Activated gamma-delta T cell treated with anti-CD3 and anti-CD28 coated beads, Interleukin-2, amount 50 U/mL, for 16 hours (primary cell): ENCODE results near the gene NFYA.

Experiments used
- DNase-seq: peaks from one replicate; pipeline ENCODE4 v3.0.0-alpha.2; 2020; ENCODE audit warnings: low read depth

NFYA gene

DNA sequence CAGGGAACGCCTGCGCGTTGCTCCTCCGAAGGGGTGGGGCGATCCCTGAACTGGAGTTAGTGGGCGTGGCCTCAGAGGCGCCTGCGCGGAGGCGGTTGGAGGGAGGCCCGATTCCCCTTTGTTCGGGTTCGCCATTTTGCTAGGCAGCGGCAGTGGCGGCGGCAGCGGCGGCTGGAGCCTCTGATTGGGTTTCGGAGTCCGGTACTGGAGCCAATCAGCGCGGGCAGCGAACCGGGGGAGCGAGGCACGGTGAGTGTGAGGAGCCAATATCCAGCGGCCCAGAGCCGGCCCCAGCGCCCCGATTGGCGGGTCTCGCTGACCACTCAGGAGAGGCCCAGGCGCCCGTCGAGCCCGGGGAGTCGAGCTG, at the start of gene NFYA:
NFYA (plus strand) TSS at position 139 of the 367 bp plus-strand sequence. CDS start 6,116 bp downstream, outside the sequence.
- DNase-seq: peak; percentile 100

DNA sequence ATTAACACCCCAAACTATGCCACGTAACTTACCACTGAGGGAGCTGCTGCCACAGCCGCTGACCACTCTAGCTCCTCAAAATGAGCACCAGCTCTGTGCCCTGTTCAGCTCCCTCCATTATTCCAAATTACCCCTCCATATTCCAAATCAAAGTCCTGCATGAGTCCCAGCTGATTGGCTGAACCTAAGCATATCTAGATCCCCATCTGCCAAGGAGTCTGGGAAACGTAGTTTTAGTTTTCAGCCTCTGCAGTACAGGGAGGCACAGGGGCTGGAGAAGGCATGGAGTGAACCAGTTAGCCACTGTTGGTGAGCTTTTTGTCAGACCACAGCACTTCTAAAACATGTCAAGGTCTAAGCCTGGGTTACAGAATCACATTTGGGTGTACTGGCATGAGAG, 49.7 kb upstream of the NFYA start:
- no peak for DNase-seq

DNA sequence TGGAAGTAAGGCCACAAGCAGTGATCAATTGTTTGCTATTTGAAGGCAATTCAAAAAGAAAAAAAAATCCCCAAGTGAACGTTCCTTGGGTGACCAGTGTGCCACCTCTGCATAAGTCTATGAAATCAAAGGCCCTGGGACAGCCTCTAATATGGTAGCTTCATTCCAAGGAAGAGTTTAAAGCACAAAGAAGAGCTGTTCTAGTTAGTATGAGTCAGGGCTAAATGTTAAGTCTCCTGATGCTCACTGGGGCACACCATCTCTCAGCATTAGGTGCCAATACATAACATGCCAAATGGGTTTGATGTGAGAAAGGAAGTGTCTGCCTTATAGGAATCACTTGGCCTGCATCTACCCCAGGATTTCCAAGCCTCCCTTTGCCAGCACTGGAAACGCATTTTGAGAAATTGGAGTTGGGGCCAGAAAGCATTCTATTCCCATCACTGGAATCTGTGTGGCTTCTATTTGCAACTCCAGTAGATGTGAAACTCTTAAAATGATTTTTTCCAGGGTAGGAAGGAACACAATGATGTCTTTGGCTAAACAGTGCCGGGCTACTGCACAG, 46.7 kb upstream of the NFYA start:
- no peak for DNase-seq

DNA sequence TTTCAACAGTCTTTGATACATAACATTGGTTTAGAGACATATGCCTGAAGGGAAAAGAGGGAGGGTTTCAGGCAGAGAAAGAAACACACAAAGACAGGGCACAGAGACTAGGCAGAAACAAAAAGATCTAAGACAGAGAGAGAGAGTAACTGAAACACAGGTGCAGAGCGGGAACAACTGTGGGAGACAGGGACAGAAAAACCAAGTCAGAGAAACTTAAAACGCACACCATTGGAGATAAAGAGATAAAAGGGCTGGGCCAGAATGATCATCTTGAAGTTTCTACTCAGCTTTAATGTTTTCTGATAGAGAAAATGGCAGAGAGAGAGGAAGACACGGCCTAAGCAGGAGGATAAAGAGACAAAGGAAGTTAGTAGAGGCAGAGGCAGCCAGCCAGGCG, 45.5 kb upstream of the NFYA start:
- no peak for DNase-seq

DNA sequence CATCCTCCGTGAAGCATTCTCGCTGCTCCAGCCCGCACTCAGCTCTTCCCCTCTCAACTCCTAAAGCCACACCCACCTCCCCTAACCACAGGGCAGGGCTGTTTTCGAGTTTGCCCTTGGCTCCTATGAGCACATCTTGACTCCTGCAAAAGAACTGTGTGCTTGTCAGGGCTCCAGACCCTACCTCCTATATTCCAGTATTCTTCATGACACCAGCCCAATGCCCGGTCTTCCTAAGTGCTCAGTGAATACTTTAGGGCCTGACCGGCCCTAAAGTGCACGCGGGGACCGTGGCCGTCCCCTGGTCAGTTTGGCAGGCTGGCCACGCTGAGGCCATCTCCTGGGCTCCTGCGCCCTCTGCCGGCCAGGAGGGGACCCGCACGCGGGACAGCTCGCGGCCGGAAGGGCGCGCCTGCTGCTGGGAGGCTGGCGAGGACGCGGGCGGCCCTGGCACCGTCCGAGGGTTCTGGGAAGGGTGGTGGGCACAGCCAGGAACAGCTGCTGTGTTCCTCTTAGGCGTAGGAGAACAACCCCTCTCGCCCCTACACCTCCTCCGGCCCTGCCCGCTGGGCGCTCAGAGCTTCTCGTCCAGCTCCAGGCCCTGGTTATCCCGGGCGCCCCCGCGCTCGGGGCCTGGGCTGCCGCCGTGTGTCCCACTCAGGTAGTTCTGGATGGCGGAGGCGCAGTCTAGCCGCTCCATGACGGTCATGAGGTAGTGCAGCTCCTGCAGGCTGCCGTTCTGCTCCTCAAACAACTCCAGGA, 44.8 kb upstream of the NFYA start:
- peak; percentile 61 for DNase-seq

DNA sequence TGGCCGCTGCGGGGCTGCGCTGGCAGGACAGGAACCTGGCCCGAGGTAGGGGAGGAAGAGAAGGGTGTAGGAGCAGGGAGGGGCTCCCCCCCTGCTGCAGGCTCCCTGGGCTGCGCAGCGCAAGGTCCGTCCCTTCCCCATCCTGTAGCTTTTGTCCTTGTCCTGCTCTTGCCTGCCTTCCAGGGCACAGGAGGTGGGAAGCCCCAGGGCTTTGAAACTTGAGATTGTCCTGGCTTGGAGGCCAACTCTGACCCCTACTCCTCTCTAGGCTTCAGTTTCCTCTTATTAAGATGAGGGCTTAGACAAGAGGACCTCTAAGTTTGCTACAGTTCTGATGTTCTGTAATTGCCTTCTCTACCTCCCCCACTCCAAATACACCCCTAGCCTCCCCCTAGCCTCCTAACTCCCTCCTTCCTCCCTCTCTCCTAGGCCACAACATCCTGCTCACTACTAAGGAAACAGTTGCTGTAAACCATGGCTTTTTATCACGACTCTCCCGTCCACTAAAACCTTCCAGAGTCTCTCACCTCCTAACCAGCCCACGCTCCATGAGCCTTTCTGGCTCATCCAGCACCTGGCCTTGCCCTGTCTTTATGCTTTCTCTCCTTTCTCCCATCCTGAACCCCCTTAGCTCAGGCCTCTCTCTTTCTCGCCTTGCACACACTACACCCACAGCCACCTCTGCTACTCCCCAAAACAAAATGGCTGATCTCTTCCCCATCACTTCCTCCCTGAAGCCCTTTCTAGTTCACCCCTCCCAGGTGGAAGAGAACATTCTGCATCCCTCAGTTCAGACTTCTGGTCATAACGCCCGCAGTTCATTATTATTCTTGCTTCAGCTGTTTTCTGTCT, 44.0 kb upstream of the NFYA start:
- DNase-seq: peak; percentile 1

DNA sequence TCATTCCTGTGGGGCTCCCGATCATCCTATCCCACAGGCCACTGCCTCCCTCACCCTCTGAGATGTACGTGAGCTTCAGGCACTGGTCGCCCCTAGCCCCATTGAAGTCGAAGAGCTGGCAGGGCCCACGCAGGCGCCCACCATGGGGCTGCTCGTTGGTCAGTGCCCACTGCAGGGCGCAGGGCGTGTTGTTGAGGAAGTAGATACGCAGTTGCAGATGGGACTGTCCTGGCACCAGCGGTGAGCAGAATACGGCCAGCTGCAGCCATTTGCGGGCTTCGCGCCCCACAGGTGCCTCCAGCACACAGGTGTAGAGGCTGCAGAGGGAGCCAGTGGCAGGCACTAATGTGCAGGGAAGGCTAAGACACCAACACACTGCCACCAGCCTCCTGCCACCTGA, 39.9 kb upstream of the NFYA start:
- no peak for DNase-seq

DNA sequence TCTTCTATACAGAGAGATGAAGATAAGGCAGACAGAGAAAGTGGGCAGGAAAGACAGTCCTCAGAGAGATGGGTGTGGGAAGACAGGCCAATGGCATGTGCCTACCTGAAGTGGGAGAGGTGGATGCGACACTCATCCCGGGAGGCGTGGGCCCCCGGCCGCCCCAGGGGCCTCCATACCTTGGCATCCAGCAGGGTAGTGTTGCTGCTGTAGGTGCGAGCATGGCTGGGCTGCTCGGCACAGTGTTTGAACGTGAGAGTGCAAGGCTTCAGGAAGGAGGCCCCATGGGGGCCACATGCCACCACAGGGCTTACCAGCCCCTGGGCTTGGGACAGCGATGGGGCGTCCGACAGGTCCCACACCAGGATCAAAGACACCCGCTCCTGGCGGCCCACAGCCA, 39.0 kb upstream of the NFYA start:
- no peak for DNase-seq

DNA sequence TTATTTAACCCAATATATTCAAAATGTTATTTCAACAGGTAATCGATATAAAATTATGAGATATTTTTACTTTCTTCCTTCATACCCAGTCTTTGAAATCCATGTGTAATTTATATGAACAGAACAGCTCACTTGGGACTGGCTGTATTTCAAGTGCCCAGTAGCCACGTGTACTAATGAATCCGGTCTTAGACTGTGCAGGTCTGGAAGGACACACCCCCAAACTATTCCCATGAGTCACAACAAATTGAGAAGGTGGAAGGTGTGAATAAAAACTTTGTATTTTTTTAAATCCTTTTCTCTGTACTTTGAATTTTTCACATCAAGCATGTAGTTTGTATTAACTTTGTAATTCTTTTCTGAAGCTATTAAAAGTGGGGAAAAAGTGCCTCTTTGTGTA, 36.6 kb upstream of the NFYA start:
- DNase-seq: no peak

DNA sequence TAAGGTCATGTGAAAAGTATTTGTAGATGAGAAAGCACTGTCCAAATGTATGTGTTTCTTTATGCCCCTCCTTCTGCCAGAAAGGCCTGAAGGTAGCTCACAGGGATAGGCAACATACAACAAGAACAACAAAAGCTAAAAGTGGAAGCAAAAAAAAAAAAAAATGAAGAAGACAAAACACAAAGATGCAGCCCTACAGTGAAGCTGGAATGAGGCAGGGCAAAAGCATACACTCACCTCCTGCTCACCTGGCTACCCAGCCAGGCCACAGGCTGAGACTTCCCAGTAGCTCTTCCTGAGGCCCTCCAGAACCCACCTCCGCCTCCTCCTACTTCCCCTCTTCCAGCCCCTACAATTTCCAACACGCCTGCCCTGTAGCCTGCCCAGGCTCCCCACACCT, 36.2 kb upstream of the NFYA start:
- no peak for DNase-seq

DNA sequence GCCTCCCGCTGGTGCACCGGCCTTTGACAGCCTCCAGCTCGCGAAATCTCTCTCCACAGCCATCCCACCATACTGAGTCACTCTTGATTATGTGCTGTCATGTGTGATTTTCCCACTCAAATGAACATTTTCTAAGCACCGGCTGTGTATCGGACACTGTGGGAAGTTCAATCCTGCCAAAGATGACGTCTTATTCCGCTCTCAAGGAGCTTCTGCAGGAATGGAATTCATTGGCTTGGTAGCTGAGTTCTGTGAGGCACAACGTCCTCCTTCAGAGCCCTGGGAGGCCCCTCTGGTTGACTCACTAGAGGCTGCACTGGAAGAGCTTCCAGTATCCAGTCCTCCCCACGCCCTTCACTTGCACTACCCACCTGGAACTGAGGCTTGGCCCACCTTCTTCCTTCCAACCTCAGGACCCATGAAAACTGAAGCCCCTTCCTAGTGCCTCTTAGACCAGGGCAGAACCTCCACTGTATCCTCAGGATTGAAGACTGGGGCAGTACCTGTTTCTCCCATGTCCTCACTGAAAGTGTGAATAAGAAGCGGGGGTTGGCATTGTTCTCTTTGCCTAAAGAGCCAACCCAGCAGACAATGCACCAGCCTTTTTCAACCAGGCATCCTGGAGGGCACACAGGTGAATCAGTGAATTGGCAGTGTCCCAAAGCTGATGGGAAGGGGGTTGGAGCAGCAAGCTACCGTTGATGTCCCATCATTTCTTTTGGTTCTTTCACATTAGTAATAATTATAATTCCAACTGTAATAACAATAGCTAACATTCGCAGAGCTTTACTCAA, 35.5 kb upstream of the NFYA start:
- DNase-seq: no peak

DNA sequence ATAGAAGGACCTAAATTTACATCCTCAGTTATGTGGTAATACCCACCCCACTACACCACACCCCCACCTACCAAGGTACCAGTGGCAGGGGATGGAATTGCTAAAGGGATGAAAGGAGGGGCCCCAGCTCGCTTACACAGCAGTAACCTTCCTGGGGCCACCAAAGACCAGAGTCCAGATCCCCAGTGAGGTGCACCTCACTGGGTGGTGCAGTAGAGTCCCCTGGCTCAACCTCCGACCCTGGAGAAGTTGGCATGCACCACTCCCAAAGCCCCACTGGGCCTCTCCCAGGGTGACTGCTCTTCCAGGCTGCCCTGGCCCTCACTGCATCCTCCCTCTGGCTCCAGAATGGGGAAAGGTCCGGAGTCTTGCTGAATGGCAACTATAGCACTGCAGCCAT, 34.6 kb upstream of the NFYA start:
- no peak for DNase-seq

DNA sequence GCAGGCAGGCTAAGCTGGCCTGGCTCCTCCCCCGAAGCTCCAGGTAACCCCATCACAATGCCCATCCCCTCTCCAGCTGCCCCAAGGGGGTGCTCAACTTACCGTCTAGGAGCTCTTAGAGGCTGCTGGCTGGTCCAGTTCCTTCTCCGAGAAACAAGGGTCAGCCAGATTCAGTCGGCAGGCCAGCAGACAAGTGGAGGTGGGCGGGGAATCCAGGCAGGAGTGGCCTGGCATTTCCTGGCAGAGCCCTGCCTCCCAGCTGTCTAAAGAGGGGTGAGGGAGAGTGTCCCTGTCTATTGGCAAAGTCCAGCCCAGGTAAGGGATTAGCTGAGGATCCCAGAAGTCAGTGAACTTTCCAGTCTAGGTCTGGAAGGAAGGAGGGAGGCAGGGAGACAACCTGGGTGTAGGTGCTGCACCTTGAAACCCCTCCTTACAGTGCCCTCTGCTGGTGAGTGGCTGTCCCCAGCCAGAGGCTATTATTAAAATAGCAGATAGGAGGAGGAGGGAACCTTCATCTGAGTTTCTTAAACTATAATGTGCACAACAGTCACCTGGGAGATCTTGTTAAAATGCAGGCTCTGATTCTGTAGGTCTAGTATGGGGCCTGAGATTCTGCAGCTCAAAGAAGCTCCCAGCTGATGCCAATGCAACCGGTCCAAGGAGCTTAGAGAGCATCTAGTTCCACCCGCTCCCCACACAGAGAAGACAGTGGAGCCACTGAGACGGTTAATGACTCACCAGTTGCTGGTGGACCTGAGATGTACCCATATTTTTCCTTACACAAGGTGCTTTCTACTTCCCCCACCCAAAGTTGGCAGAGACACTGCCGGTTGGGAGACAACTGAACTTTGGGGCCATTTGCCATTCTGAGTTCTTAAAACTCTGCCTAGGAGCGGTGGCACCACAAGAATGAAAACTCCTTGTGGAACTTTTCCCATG, 33.4 kb upstream of the NFYA start, which contains the start of gene UNC5CL:
UNC5CL (minus strand) TSS at position 162 of the 939 bp plus-strand sequence. CDS start 4,147 bp downstream, outside the sequence.
- DNase-seq: peak; percentile 25

DNA sequence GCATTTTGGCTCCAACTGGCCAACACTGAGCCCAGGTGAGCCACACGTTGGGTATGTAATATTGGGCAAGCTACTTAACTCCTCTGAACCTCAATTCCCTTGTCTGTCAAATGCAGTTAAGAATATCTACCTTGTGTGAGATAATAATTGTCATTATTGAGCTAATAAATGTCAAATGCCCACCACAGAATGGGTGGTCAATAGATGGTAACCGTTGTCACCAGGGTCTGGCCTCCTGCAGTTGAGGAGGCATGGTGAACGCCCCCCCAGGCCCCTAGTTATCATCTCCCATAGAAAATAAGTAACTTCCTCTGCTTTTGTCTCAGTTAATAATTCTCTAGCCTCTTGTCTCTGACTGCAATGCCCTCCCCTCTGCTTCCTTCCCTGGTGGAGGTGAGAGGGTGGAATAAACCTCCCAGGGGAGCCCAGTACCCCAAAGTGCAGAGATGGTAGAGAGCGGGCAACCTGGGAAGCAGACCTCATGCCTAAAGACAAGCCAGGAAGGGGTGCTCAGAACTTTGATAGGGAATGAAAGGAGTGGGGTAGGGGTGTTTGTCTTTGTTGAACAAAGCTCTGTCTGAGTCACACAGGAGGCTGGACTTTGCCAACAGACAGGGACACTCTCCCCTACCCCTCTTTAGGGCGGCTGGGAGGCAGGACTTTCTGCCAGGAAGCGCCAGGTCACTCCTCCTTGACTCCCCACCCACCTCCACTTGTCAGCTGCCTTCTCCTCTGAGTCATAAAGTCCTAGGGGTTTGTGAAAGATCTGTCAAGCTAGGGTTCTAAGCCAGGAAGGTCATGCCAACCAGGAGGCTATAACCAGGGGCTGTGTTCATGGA, 32.5 kb upstream of the NFYA start:
- no peak for DNase-seq

DNA sequence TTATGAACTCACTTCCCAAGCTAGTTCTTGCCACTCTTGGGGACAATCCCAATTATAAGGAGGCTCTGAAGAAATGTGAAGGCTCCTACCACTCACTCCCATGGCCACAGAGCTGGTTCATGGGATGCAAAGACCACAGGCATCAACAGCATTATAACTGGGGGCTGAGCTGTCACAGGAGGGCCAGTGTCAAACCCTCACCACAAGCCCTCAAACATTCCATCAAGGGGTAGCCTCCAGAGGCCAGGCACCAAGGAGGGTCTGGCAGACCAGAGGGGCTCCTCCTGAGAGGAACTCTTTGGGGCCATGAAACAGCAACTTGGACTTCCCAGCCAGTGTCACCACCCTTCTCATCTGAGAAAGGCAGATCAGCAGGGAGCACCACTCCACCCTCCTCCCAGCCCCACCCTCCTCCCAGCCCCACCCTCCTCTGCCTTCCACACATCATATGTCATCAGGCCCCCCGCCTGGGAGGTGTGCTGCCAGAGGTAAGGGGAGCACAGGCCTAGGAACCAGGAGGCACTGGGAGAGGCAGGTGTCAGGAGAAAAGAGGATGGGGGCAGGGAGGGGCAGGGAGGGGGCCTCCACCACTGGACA, 31.7 kb upstream of the NFYA start:
- DNase-seq: no peak

DNA sequence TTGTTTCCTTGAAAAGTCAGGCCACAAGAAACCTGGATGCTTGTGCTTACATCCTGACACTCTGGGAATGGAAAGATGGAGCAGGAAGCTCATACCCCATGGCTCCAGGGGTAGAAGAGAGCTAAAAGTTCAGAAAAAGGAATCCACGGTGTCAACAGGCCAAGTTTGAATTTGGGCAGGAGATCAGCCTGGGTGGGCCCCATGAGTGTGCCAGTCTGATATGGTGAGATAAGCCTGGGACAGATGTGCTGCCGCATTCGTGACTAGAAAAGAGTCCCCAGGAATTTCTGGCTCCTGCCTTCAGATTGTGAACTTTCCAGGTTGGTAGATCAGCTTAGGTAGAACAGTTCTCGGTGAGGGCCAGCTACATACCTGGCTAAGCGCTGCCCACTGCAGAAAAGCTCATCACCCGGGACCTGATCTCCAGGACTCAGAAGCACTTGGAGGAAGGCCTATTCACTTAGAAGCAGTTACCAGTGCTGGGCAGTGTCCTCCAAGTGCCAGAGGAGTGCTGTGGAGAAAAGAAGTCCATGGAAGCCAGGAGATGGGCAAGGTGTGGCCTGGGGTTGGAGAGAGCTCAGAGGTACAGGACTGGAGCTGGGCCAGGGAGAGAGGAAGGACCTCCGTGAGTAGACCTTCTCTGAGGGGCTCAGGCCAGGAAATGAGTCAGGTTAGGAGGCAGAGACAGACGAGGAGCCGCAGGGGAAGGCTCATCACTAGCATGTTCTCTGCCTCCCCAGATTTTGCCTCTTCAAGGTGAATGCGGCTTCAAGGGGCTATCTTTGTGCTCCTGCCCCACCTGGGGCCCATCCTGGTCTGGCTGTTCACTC, 30.3 kb upstream of the NFYA start, which contains the start of gene TSPO2:
TSPO2 (plus strand) TSS at position 242 of the 830 bp plus-strand sequence; CDS start at position 761, 519 bp downstream.
- DNase-seq: no peak

DNA sequence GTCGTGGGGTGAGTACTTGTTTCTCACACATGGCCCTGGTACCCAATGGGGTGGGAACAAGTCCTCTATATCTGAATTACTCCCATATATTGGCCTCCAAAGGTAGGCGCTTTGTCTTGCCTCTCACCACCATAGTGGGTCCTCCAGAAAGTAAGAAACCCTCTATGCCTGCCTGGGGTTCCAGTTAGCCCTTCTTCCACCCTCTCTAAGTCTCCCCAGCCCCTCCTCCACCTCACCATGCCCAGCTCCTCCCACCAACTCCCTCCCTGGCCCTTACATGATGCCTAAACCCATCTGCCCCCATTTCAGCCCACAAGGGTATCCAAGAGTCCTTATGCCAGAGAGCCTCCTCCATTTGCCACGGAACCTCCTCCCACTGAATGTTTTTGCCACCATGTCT, 29.6 kb upstream of the NFYA start:
- DNase-seq: no peak

DNA sequence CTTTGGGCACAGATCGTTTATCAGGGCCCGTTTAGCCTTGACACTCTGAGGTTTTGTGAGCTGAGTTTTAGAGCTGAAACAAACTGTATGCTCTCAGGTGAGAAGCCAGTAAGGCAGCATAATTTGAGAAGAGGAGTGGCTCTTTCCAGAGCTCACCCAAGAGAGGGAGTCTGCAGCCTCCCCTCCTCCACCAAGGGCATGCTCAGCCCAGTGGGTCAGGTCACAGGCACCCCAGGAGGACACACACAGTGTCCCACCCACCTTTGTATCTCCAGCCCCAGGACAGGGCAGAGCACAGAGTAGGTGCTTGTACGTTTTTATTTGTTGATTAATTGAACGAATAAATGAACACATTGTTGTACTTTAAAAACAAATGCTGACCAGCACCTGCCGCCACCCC, 27.1 kb upstream of the NFYA start:
- DNase-seq: no peak

DNA sequence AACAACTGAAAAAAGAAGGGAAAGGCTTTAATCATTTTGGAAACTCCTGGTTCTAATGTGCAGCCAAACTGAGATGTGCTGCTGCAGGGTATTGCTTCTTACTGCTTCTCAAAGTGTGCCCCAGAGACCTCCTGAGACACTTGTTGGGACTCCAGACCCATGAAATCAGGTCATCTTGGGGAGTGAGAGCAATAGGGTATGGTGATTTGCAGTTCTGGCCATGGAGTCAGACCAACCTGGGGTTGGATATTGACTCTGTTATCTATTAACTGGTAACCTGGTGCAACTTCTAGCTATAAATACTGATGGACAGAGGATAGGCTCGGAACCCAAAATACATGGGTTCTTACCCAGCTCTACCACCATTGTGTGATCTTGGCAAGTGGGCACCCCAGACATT, 26.7 kb upstream of the NFYA start:
- no peak for DNase-seq
